HG02885 (cell line): ENCODE measurements around the gene SPDYA.
"Not testable (repeated sequence)": the region's sequence is repeated elsewhere in the genome, so short reads cannot be mapped to it uniquely, and the experiment has no call there.

ENCODE experiments used
- ATAC-seq: cut with Tn5 transposase; IDR thresholded peaks from one replicate; pipeline ENCODE4 v1.9.1; 2021; ENCODE audit warnings: mild to moderate bottlenecking; ENCODE audit not compliant: unreplicated experiment, poor library complexity

SPDYA gene

GRCh38 chr2:28810384-28811285, at the start of gene SPDYA:
Gene SPDYA, plus strand, starts transcription at chr2:28810834. Its CDS starts 5,181 bp downstream, at chr2:28816015.
- ATAC-seq, result peak; percentile 78

GRCh38 chr2:28761420-28761819, 49.2 kb upstream of the SPDYA start:
- no peak for ATAC-seq

- ATAC-seq, result no peak
Measured at GRCh38 chr2:28764909-28765711, 45.5 kb upstream of the SPDYA start.

GRCh38 chr2:28766070-28766469, 44.6 kb upstream of the SPDYA start:
- ATAC-seq, result no peak

GRCh38 chr2:28767337-28767736, 43.3 kb upstream of the SPDYA start:
- no peak for ATAC-seq

- no peak for ATAC-seq
Measured at GRCh38 chr2:28768422-28768821, 42.2 kb upstream of the SPDYA start.

- no peak for ATAC-seq
Measured at GRCh38 chr2:28768952-28769351, 41.7 kb upstream of the SPDYA start.

- ATAC-seq, result no peak
Measured at GRCh38 chr2:28772351-28772750, 38.3 kb upstream of the SPDYA start.

GRCh38 chr2:28776471-28776870, 34.2 kb upstream of the SPDYA start:
- no peak for ATAC-seq

GRCh38 chr2:28778392-28778791, 32.2 kb upstream of the SPDYA start:
- no peak for ATAC-seq

GRCh38 chr2:28779001-28779400, 31.6 kb upstream of the SPDYA start:
- ATAC-seq, result no peak

GRCh38 chr2:28780496-28780895, 30.1 kb upstream of the SPDYA start:
- no peak for ATAC-seq

- ATAC-seq, result no peak
Measured at GRCh38 chr2:28782423-28782822, 28.2 kb upstream of the SPDYA start.

GRCh38 chr2:28784570-28784969, 26.1 kb upstream of the SPDYA start:
- ATAC-seq, result not testable (repeated sequence)

- ATAC-seq, result no peak
Measured at GRCh38 chr2:28796620-28797019, 14.0 kb upstream of the SPDYA start.

GRCh38 chr2:28801726-28802125, 8.9 kb upstream of the SPDYA start:
- no peak for ATAC-seq

- no peak for ATAC-seq
Measured at GRCh38 chr2:28802975-28803429, 7.6 kb upstream of the SPDYA start.

GRCh38 chr2:28809927-28810326, 707 bp upstream of the SPDYA start:
- no peak for ATAC-seq

- no peak for ATAC-seq
Measured at GRCh38 chr2:28818053-28818452, 7.4 kb downstream of the SPDYA start.

- ATAC-seq, result peak; percentile 53
Measured at GRCh38 chr2:28821295-28821958, 10.8 kb downstream of the SPDYA start.

- ATAC-seq, result no peak
Measured at GRCh38 chr2:28822036-28822435, 11.4 kb downstream of the SPDYA start.
